A549 (cell line): Measurements from ENCODE around the gene QSER1.

Source experiments
- ATOH8 ChIP-seq: fragments of 250-450 bp; sonication (Bioruptor Pico); IDR thresholded peaks from 2 replicates; pipeline ENCODE4 v1.5.0; 2020; ENCODE audit warnings: low read depth, mild to moderate bottlenecking, moderate library complexity
- BHLHE40 ChIP-seq: IDR thresholded peaks from 2 replicates; pipeline ENCODE4 v1.6.1; 2012; ENCODE audit warnings: low read depth, low read length, inconsistent platforms
- CTCF ChIP-seq: fragments of >200 bp; sonication (Bioruptor Twin); formaldehyde crosslinking; IDR thresholded peaks from 3 replicates; pipeline ENCODE4 v1.5.1; 2016
- EHF ChIP-seq: fragments of 250-450 bp; sonication (Bioruptor Pico); IDR thresholded peaks from 2 replicates; pipeline ENCODE4 v1.5.0; 2020; ENCODE audit warnings: mild to moderate bottlenecking
- ELK1 ChIP-seq: fragments of 150-350 bp; IDR thresholded peaks from 2 replicates; pipeline ENCODE4 v1.6.1; 2014; ENCODE audit warnings: low read depth, mild to moderate bottlenecking, low read length
- EP300 ChIP-seq, 2 experiments: fragments of >200 bp; sonication (Bioruptor Twin); formaldehyde crosslinking; IDR thresholded peaks; 2 replicates in 1 of 2; 3 replicates in 1 of 2; pipeline ENCODE4 v1.6.1; 2016 to 2017
- ESRRA ChIP-seq: fragments of 150-350 bp; IDR thresholded peaks from 2 replicates; pipeline ENCODE4 v1.6.1; 2014; ENCODE audit warnings: mild to moderate bottlenecking, low read length, borderline replicate concordance
- FOXS1 ChIP-seq: fragments of 250-450 bp; sonication (Bioruptor Pico); IDR thresholded peaks from 2 replicates; pipeline ENCODE4 v1.5.0; 2020; ENCODE audit warnings: mild to moderate bottlenecking, moderate library complexity
- POLR2A ChIP-seq: IDR thresholded peaks from 2 replicates; pipeline ENCODE4 v1.6.1; 2012; ENCODE audit warnings: mild to moderate bottlenecking, low read length
- RAD21 ChIP-seq, 2 experiments: fragments of >200 bp in 1 of 2; sonication (Bioruptor Twin) in 1 of 2; formaldehyde crosslinking in 1 of 2; IDR thresholded peaks in 1 of 2; conservative IDR thresholded peaks in 1 of 2; 2 replicates in 1 of 2; 3 replicates in 1 of 2; pipeline ENCODE4 v1.6.1; 2012 to 2018; ENCODE audit warnings: inconsistent platforms in 1 of 2
- USF2 ChIP-seq: fragments of 450-650 bp; IDR thresholded peaks from 2 replicates; pipeline ENCODE4 v1.6.1; 2014; ENCODE audit warnings: antibody characterized with exemption
- ZC3H11A ChIP-seq: fragments of 450-650 bp; IDR thresholded peaks from 2 replicates; pipeline ENCODE4 v1.6.1; 2014; ENCODE audit warnings: antibody characterized with exemption, mild to moderate bottlenecking
- ZNF302 ChIP-seq: fragments of 250-450 bp; sonication (Bioruptor Pico); IDR thresholded peaks from 2 replicates; pipeline ENCODE4 v1.9.0; 2021; ENCODE audit warnings: inconsistent platforms, mild to moderate bottlenecking, moderate library complexity

GRCh38 chr11:32991427-32991826, 98.8 kb downstream of the QSER1 start:
- TF ChIP-seq CTCF (no peak), ESRRA (no peak), USF2 (no peak), RAD21 (conservative IDR thresholded peaks at IDR 0.05 in 1 of 2, IDR thresholded peaks at IDR 0.05 in 1 of 2) (no peak), EHF (no peak), ZC3H11A (no peak), FOXS1 (no peak), ELK1 (no peak), BHLHE40 (no peak), ZNF302 (CRISPR knock-in tag) (no peak), EP300 (IDR thresholded peaks at IDR 0.05) (no peak), POLR2A (no peak), ATOH8 (CRISPR knock-in tag) (no peak)
